Lower lobe of right lung (tissue), 2 donors: ENCODE measurements around the gene DNA2. TPM values are rescaled to one million over a fixed set of nuclear protein-coding genes. Genes with fewer than 3 reads are reported as not detected.
"Not testable (repeated sequence)": the region's sequence is repeated elsewhere in the genome, so short reads cannot be mapped to it uniquely, and the experiment has no call there.

Experiments
- ATAC-seq, 2 donors: fragments of 200-7000 bp; cut with Tn5 transposase; one replicate each; pipeline ENCODE4 v1.9.1; 2020 to 2022; ENCODE audit warnings: mild to moderate bottlenecking in 2 of 2, moderate library complexity in 2 of 2
- DNase-seq: peaks from one replicate; pipeline ENCODE4 v3.0.0-alpha.2; 2020
- H3K27ac ChIP-seq: fragments of 200-600 bp; one replicate; pipeline ENCODE4 v1.8.0; 2022
- H3K27me3 ChIP-seq: fragments of 200-600 bp; one replicate; pipeline ENCODE4 v1.8.0; 2022; ENCODE audit warnings: low read depth
- H3K36me3 ChIP-seq: fragments of 200-600 bp; one replicate; pipeline ENCODE4 v1.8.0; 2022; ENCODE audit warnings: mild to moderate bottlenecking
- H3K4me1 ChIP-seq: fragments of 200-600 bp; one replicate; pipeline ENCODE4 v1.8.0; 2022
- H3K4me3 ChIP-seq: fragments of 200-600 bp; one replicate; pipeline ENCODE4 v1.8.0; 2022; ENCODE audit warnings: mild to moderate bottlenecking
- H3K9me3 ChIP-seq: fragments of 200-600 bp; one replicate; pipeline ENCODE4 v1.8.0; 2022
- intact Hi-C: fragments of 100-400 bp; cut with DNase I; formaldehyde crosslinking; loops from one replicate; pipeline ENCODE4 v1.11.0; 2022
- long read RNA-seq: library from polyadenylated mRNA; unstranded; transcript quantifications from one replicate; pipeline ENCODE4 v2.0.0, GENCODE V29; 2021
- total RNA-seq: library from RNA; stranded (reverse); fragmentation: NEBNext Ultra II Directional; extraction: Animal tissue kit (Norgen Biotek cat#: 25700); gene quantifications from one replicate; pipeline ENCODE4 v1.2.1, GENCODE V29; 2021
- TF ChIP-seq, protein P1 (sequence below): fragments of 200-600 bp; IDR thresholded peaks from one replicate; pipeline ENCODE4 v1.8.0; 2022; ENCODE audit warnings: antibody characterized with exemption, mild to moderate bottlenecking
- donor health status: DM: no; HTN: yes; CAD: no; lungs with severe emphysema.

The DNA2 gene, protein sequence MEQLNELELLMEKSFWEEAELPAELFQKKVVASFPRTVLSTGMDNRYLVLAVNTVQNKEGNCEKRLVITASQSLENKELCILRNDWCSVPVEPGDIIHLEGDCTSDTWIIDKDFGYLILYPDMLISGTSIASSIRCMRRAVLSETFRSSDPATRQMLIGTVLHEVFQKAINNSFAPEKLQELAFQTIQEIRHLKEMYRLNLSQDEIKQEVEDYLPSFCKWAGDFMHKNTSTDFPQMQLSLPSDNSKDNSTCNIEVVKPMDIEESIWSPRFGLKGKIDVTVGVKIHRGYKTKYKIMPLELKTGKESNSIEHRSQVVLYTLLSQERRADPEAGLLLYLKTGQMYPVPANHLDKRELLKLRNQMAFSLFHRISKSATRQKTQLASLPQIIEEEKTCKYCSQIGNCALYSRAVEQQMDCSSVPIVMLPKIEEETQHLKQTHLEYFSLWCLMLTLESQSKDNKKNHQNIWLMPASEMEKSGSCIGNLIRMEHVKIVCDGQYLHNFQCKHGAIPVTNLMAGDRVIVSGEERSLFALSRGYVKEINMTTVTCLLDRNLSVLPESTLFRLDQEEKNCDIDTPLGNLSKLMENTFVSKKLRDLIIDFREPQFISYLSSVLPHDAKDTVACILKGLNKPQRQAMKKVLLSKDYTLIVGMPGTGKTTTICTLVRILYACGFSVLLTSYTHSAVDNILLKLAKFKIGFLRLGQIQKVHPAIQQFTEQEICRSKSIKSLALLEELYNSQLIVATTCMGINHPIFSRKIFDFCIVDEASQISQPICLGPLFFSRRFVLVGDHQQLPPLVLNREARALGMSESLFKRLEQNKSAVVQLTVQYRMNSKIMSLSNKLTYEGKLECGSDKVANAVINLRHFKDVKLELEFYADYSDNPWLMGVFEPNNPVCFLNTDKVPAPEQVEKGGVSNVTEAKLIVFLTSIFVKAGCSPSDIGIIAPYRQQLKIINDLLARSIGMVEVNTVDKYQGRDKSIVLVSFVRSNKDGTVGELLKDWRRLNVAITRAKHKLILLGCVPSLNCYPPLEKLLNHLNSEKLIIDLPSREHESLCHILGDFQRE
- 7.1 TPM for total RNA-seq
- long read RNA-seq, partial matches to known transcripts = 1 of 1 reads
- long read RNA-seq, other reads (novel, unspliced or antisense) = 0 of 1 reads

DNA sequence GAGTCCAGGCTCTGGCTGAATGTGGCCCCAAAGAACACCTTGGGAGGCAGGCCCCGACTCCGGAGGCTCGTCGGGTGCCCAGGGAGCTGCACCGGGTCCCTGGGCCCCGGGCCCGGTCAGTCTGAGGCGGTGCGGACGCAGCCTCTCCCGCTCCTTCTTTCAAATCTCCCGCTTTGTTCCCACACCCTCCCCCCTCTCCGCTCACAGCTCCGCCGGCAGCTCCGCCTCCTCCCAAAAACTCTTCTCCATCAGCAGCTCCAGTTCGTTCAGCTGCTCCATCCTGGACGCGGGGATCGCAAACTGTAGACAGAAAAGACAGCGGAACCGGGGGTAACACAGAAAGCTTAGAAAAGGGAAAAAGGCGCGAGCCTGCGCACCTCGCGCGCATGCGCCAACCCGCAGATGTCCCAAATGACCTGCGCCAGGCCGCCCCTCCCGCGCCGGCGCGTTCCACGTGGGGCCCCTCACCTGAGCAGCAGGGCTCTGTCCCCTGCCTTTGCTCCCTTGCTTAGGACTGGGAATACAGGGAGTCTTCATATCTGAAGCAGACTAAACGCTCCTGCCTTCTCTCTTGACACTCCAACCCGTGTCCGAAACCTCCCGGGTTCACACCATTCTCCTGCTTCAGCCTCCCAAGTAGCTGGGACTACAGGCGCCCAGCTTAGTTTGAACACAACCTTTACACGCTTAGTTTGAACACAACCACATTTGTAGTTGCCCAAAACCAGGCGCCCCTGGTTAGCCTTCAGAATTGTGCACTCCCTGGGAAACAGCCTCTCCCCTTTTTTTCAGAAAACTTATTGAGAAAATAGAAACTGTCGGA, at the start of gene DNA2:
Gene DNA2, minus strand, starts transcription at position 388 of the 823 bp plus-strand sequence. Its CDS starts 109 bp downstream, at position 279.
- Histone ChIP-seq H3K27ac (no peak within 1 kb of the TSS), H3K4me1 (peaks cover 7% of the 10 kb centered on the region), H3K36me3 (no peaks in the 10 kb centered on the region), H3K27me3 (no peaks in the 10 kb centered on the region), H3K9me3 (no peaks in the 10 kb centered on the region), H3K4me3 (peak within 1 kb of the TSS; percentile 68)
- intact Hi-C loops = no loop called here
- DNase-seq (peak; percentile 75), ATAC-seq (peak; percentile 88 to 96)
- TF ChIP-seq, protein P1, sequence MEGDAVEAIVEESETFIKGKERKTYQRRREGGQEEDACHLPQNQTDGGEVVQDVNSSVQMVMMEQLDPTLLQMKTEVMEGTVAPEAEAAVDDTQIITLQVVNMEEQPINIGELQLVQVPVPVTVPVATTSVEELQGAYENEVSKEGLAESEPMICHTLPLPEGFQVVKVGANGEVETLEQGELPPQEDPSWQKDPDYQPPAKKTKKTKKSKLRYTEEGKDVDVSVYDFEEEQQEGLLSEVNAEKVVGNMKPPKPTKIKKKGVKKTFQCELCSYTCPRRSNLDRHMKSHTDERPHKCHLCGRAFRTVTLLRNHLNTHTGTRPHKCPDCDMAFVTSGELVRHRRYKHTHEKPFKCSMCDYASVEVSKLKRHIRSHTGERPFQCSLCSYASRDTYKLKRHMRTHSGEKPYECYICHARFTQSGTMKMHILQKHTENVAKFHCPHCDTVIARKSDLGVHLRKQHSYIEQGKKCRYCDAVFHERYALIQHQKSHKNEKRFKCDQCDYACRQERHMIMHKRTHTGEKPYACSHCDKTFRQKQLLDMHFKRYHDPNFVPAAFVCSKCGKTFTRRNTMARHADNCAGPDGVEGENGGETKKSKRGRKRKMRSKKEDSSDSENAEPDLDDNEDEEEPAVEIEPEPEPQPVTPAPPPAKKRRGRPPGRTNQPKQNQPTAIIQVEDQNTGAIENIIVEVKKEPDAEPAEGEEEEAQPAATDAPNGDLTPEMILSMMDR = no peak

DNA sequence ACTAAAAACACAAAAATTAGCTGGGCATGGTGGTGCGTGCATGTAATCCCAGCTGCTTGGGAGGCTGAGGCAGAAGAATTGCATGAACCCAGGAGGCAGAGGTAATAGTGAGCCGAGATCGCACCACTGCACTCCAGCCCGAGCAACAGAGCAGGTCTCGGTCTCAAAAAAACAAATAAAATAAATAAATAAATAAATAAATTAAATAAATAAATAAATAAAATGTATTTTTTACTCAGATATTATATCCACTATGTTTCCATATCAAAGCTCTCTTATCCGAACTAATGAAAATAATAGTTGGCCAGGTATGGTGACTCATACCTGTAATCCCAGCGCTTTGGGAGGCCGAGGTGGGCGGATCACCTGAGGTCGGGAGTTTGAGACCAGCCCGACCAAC, 46.8 kb upstream of the DNA2 start:
- H3K27me3 ChIP-seq, H3K4me3 ChIP-seq, H3K4me1 ChIP-seq, H3K9me3 ChIP-seq, ATAC-seq, intact Hi-C loops, H3K27ac ChIP-seq, DNase-seq: not testable (repeated sequence)
- H3K36me3 ChIP-seq = peaks cover 82% of the 10 kb centered on the region

DNA sequence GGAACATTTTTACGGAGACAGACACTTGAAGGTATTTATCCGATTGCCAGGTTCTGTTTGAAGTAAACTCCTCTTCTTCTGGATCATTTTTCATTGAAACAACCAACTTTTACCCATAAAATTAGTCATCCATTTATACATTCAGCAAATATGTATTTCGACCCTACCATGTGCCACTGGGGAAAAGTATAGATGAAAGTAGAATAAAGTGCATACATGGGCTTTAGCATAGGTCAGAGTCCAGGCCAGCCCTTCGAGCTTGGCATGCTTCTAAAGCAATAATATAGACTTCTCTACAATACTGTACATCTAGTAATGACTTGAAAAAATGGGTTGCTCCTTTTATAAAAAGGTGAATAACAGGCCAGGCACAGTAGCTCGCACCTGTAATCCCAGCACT, 45.4 kb upstream of the DNA2 start:
- no peak overlapping the region for H3K4me3 ChIP-seq
- no peaks in the 10 kb centered on the region for H3K27me3 ChIP-seq
- no peak overlapping the region for H3K27ac ChIP-seq
- DNase-seq (no peak), ATAC-seq (no peak)
- TF ChIP-seq, protein P1 = no peak
- intact Hi-C loops = no loop called here
- no peaks in the 10 kb centered on the region for H3K4me1 ChIP-seq
- peaks cover 77% of the 10 kb centered on the region for H3K36me3 ChIP-seq
- H3K9me3 ChIP-seq = no peaks in the 10 kb centered on the region

DNA sequence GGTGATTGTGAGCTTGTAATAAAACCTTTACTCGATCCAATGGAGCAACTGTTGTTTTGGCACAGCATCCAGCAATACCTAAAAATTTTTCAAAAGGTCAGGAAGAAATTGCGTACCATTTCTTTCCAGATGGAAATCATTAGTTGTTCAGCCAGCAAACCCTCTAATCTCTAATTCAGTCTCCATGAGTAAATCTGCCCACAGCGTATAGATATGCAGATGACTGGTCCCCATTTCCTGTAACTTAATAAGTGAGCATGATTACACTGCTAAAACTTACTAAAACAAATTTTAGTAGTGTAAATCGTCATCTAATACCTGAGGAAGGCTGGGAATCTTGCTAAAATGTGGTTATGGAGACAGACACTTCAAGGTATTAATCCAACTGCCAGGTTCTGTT, 45.0 kb upstream of the DNA2 start:
- ATAC-seq = no peak
- no peak for DNase-seq

DNA sequence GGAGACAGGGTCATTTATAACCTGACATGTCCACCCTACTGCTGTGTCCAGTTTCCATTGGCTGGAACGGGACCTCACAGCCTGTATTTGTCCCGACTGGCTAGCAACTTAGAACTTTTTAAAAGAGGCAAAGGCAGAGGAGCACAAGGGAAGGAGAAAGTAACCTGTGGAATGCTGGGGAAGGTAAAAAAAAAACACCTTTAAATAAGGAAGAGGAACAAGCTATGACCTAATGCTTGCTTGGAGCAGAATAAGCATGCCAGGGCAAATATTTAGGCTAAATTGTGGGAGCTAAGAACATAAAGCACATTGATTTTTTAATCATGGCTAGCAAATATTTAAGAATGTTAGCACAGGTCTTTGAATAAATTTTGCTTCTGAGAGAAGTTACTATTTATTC, 44.4 kb upstream of the DNA2 start:
- H3K4me1 ChIP-seq, ATAC-seq, H3K9me3 ChIP-seq, intact Hi-C loops, DNase-seq, H3K27ac ChIP-seq, H3K27me3 ChIP-seq, H3K4me3 ChIP-seq: not testable (repeated sequence)
- H3K36me3 ChIP-seq = peaks cover 72% of the 10 kb centered on the region

More for the DNA sequence above, 45.0 kb upstream of the DNA2 start:
- TF ChIP-seq, protein P1 = no peak
- Histone ChIP-seq H3K27me3 (no peaks in the 10 kb centered on the region), H3K4me1 (no peaks in the 10 kb centered on the region), H3K4me3 (no peak overlapping the region), H3K36me3 (peaks cover 73% of the 10 kb centered on the region), H3K9me3 (no peaks in the 10 kb centered on the region), H3K27ac (no peak overlapping the region)
- intact Hi-C loops = no loop called here

DNA sequence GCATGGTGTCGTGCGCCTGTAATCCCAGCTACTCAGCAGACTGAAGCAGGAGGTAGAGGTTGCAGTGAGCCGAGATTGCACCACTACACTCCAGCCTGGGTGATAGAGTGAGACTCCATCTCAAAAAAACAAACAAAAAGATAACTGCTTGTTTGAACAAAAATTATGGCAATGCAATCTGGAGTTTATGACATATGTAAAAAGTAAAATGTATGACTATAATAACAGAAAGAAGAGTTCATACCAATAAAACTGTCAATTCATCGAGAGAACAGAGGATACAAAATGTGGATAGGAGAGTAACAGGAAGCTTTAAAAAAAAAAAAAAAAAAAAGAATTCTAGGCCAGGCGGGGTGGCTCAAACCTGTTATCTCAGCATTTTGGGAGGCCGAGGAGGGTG, 36.3 kb upstream of the DNA2 start:
- Histone ChIP-seq H3K4me1 (no peaks in the 10 kb centered on the region), H3K27me3 (no peaks in the 10 kb centered on the region), H3K4me3 (no peak overlapping the region), H3K9me3 (no peaks in the 10 kb centered on the region), H3K36me3 (peaks cover 57% of the 10 kb centered on the region), H3K27ac (no peak overlapping the region)
- TF ChIP-seq, protein P1 = no peak
- no peak for DNase-seq
- intact Hi-C loops = no loop called here
- no peak for ATAC-seq
